ENCODE results near the gene IRF1. TPM values are rescaled to one million over a fixed set of nuclear protein-coding genes. Genes with fewer than 3 reads are reported as not detected.
A peak's percentile ranks its signal among the peaks of the same experiment; 100 is the strongest.

The IRF1 gene
- polyA plus RNA-seq, 3 donors = 125 to 363 (median 129) TPM

DNA sequence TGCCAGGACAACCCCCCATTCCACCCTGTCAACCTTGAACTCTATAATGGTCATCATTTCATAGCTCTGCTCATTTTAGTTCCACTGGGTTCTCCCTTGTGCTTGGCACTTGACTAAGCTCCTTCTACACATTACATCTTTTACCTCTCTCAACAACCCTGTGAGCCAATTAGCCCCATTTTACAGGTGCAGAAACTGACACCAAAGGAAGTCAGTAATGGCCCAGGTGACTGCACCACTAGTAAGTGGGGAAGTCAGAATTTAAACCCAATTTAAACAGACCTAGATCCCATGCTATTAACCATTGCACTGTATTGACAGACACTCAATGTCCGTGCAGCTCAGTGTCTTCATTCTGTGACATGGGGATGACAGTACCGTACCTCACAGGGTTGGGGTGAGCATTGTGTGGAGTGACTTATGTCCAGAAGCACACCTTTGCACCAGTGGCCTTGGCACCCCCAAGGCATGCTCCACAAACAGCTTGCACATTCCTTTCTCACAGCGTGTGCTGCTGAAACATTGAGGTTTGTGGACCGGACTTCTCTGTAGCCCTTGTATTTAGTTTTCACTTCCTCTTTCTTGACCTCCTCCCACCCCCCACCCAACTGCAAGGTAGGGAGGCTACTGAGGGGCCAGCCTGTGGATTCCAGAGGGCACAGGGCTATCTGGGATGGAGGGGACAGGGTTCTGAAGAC is 23.1 kb downstream of the IRF1 start:
- Histone ChIP-seq H3K4me3 (replicated peaks in 1 of 3; ENCODE audit: low read depth in 2 of 3, low read length in 3 of 3) (peak overlapping the region in 1 of 3 experiments; percentile 44), H3K4me2 (replicated peaks; ENCODE audit: extremely low read depth, low read length, poor library complexity, severe bottlenecking) (peak overlapping the region; percentile 72), H3K9me3 (replicated peaks in 1 of 2; ENCODE audit: control insufficient read depth in 1 of 2, insufficient read depth in 1 of 2, low read length in 2 of 2) (peaks cover 7% of the 10 kb centered on the region in 2 donors), H2AFZ (ENCODE audit: insufficient read depth, low read depth, low read length, poor library complexity, severe bottlenecking) (no peak overlapping the region), H3K27ac (ENCODE audit: low read depth in 1 of 2, low read length in 2 of 2) (peak overlapping the region; percentile 79 to 84), H3K27me3 (ENCODE audit: control insufficient read depth in 2 of 2, insufficient read depth in 2 of 2, low read length in 2 of 2) (no peaks in the 10 kb centered on the region), H3K36me3 (replicated peaks in 1 of 2; ENCODE audit: control insufficient read depth in 1 of 2, insufficient read depth in 2 of 2, low read length in 2 of 2) (no peaks in the 10 kb centered on the region), H3K79me2 (ENCODE audit: insufficient read depth, low read length) (peaks cover 24% of the 10 kb centered on the region), H3K9ac (ENCODE audit: insufficient read depth, low read length, poor library complexity, severe bottlenecking) (no peak overlapping the region), H3K4me1 (ENCODE audit: control insufficient read depth in 1 of 2, insufficient read depth in 2 of 2, low read length in 2 of 2) (peaks cover 77 to 95% of the 10 kb centered on the region in 2 donors), H4K20me1 (ENCODE audit: insufficient read depth, low read length) (no peaks in the 10 kb centered on the region)
- H3K27ac Mint-ChIP-seq = peak overlapping the region; percentile 91 to 98 (median 97)
- 0% methylated on average over 1 of the region's 4 CpGs for WGBS (ENCODE audit: insufficient coverage)
- peaks cover 5 to 14% (median 10%) of the 10 kb centered on the region in 7 donors for H3K9me3 Mint-ChIP-seq
- peak in 2 of 3 donors; percentile 72 to 74 for DNase-seq
- peak overlapping the region; percentile 60 to 85 for H3K4me3 Mint-ChIP-seq
- intact Hi-C loops (cut with micrococcal nuclease) = no loop called here
- peaks cover 42 to 45% of the 10 kb centered on the region in 2 donors for H3K36me3 Mint-ChIP-seq
- H3K4me1 Mint-ChIP-seq = peaks cover 87% of the 10 kb centered on the region
- TF ChIP-seq, protein P1, sequence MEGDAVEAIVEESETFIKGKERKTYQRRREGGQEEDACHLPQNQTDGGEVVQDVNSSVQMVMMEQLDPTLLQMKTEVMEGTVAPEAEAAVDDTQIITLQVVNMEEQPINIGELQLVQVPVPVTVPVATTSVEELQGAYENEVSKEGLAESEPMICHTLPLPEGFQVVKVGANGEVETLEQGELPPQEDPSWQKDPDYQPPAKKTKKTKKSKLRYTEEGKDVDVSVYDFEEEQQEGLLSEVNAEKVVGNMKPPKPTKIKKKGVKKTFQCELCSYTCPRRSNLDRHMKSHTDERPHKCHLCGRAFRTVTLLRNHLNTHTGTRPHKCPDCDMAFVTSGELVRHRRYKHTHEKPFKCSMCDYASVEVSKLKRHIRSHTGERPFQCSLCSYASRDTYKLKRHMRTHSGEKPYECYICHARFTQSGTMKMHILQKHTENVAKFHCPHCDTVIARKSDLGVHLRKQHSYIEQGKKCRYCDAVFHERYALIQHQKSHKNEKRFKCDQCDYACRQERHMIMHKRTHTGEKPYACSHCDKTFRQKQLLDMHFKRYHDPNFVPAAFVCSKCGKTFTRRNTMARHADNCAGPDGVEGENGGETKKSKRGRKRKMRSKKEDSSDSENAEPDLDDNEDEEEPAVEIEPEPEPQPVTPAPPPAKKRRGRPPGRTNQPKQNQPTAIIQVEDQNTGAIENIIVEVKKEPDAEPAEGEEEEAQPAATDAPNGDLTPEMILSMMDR (IDR thresholded peaks at IDR 0.05) = no peak
- peaks cover 0 to 10% (median 5%) of the 10 kb centered on the region in 3 donors for H3K27me3 Mint-ChIP-seq (ENCODE audit: low read depth in 3 of 3)

DNA sequence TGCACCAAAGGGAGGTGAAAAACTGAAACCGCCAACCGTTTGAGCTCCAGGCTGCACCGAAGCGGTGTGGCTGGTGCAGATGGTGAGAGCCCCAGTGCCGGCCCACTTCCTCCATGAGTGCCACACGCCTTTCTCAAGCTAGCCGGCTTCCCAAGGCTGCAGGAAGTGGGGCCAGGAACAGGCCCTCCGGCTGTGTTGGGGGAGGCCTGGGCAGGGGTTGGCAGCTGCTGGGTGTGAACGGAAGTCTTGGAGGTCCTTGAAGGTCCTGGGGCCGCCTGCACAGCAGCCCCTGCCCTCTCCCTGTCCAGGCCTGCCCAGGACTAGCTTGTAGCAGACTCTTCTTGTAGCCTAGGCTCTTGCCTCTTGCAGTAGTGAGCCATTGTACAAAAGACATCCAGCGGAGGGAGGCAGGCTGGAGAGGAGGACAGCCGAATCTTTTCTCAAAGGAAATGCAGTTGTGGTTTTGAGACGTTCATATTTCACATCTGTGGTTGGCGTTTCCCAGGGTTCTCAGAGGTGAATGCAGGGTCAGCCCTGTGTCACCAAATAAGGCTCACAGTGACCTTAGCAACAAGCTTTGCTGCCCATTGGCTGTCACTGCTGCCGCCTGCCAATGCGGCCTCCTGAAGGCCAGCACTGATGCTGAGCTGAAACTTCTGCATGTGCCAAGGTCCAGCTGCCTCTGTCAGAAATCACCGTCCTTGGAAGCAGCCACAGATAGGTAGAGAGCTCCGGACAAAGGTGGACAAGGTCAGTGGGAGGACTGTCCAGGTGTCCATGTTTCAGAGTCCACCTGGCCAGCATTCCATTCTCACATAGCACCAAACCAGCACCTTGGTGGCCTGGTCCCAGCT is 23.9 kb downstream of the IRF1 start:
- H3K27ac ChIP-seq (ENCODE audit: low read depth in 1 of 2, low read length in 2 of 2) = peak overlapping the region; percentile 79 to 84
- WGBS (ENCODE audit: insufficient coverage) = 3% methylated on average over 13 of the region's 18 CpGs
- Mint-ChIP-seq H3K4me3 (peak overlapping the region; percentile 61 to 85), H3K4me1 (peaks cover 89% of the 10 kb centered on the region), H3K36me3 (peaks cover 45 to 46% of the 10 kb centered on the region in 2 donors), H3K27me3 (ENCODE audit: low read depth in 3 of 3) (peaks cover 0 to 10% (median 4%) of the 10 kb centered on the region in 3 donors), H3K27ac (peak overlapping the region; percentile 91 to 98 (median 97)), H3K9me3 (peaks cover 5 to 14% (median 10%) of the 10 kb centered on the region in 7 donors)
- H3K4me2 ChIP-seq (replicated peaks; ENCODE audit: extremely low read depth, low read length, poor library complexity, severe bottlenecking) = peak overlapping the region; percentile 72
- H4K20me1 ChIP-seq (ENCODE audit: insufficient read depth, low read length) = no peaks in the 10 kb centered on the region
- peaks cover 7% of the 10 kb centered on the region in 2 donors for H3K9me3 ChIP-seq (replicated peaks in 1 of 2; ENCODE audit: control insufficient read depth in 1 of 2, insufficient read depth in 1 of 2, low read length in 2 of 2)
- H3K79me2 ChIP-seq (ENCODE audit: insufficient read depth, low read length) = peaks cover 24% of the 10 kb centered on the region
- intact Hi-C loops (cut with micrococcal nuclease) = no loop called here
- DNase-seq = peak; percentile 95 to 97 (median 96)
- TF ChIP-seq, protein P1 (IDR thresholded peaks at IDR 0.05) = no peak
- H3K9ac ChIP-seq (ENCODE audit: insufficient read depth, low read length, poor library complexity, severe bottlenecking) = peak overlapping the region; percentile 45
- H3K27me3 ChIP-seq (ENCODE audit: control insufficient read depth in 2 of 2, insufficient read depth in 2 of 2, low read length in 2 of 2) = no peaks in the 10 kb centered on the region
- no peak overlapping the region for H2AFZ ChIP-seq (ENCODE audit: insufficient read depth, low read depth, low read length, poor library complexity, severe bottlenecking)
- H3K4me3 ChIP-seq (replicated peaks in 1 of 3; ENCODE audit: low read depth in 2 of 3, low read length in 3 of 3) = peak overlapping the region in 2 of 3 experiments; percentile 16 to 67
- H3K36me3 ChIP-seq (replicated peaks in 1 of 2; ENCODE audit: control insufficient read depth in 1 of 2, insufficient read depth in 2 of 2, low read length in 2 of 2) = no peaks in the 10 kb centered on the region
- peaks cover 79 to 95% of the 10 kb centered on the region in 2 donors for H3K4me1 ChIP-seq (ENCODE audit: control insufficient read depth in 1 of 2, insufficient read depth in 2 of 2, low read length in 2 of 2)
